Esophagus mucosa (tissue), 1 donor: ENCODE data around the gene OPA3. TPM values are rescaled to one million over a fixed set of nuclear protein-coding genes. Genes with fewer than 3 reads are reported as not detected.
"Not testable (repeated sequence)": the region's sequence is repeated elsewhere in the genome, so short reads cannot be mapped to it uniquely, and the experiment has no call there.

ENCODE experiments used
- ATAC-seq: fragments of 200-7000 bp; cut with Tn5 transposase; one replicate; pipeline ENCODE4 v1.9.1; 2020
- total RNA-seq: library from RNA; stranded (reverse); gene quantifications from one replicate; pipeline ENCODE4 v1.2.4, GENCODE V29; 2023
- donor health status: DM: yes; HTN: yes; CAD: no.

The OPA3 gene
- total RNA-seq, 1 donor from 2014 or later = 10.0 TPM

GRCh38 chr19:45518469-45518826, 66.2 kb downstream of the OPA3 start:
- no peak for ATAC-seq

- ATAC-seq = no peak
Measured at GRCh38 chr19:45517641-45518468, 66.7 kb downstream of the OPA3 start.

- no peak for ATAC-seq
Measured at GRCh38 chr19:45517238-45517637, 67.4 kb downstream of the OPA3 start.

DNA sequence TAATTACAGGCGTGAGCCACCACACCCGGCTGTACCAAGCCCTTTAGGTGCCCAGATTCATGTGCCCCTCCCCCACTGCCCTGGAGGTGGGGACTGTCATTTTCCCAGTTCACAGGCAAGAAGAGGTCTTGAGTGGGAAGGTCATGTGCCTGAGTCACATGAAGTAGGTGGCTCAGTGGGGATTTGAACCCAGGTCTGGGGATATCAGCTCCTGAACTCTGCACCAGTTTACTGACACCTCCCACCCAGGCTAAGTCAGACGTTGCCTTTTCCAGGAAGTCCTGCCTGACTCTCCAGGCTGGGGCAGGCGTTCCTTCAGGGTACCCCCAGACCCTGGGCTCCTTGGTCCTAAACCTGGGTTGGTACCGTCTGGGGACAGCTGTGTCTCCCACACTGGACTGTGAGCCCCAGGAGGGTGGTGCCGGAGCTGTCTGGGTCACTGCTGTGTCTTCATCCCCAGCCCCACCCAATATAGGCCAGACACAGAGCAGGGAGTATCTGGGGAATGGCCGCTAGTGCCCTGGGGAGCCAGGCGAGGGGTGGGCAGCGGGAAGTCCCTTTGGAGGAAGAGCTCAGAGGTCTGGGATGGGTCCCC, 68.7 kb downstream of the OPA3 start:
- peak; percentile 14 for ATAC-seq

DNA sequence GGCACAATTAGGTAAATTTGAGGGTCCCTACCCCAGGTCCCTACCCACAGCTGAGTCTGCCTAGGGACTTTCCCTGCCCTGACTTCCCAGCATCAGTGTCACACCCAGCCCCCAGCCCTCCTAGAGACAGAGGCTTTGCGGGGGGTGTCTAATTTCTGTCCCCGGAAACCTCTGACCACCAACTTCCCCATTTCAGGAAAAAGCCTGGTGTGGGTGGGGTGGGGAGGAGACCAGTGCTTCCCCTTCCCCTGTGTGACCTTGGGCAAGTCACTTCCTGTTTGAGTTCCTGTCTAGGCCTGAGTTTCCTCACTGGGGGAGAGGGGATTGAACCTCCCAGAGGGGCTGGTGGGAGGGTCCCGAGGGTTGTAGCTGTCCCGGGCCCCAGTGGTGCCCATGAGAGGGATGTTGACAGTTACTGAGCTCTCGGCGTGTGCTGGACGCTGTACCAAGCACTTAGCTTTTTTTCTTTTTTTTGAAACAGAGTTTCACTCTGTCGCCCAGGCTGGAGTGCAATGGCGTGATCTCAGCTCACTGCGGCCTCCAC, 69.4 kb downstream of the OPA3 start:
- ATAC-seq = peak; percentile 32

GRCh38 chr19:45514376-45515051, 70.1 kb downstream of the OPA3 start:
- peak; percentile 56 for ATAC-seq

DNA sequence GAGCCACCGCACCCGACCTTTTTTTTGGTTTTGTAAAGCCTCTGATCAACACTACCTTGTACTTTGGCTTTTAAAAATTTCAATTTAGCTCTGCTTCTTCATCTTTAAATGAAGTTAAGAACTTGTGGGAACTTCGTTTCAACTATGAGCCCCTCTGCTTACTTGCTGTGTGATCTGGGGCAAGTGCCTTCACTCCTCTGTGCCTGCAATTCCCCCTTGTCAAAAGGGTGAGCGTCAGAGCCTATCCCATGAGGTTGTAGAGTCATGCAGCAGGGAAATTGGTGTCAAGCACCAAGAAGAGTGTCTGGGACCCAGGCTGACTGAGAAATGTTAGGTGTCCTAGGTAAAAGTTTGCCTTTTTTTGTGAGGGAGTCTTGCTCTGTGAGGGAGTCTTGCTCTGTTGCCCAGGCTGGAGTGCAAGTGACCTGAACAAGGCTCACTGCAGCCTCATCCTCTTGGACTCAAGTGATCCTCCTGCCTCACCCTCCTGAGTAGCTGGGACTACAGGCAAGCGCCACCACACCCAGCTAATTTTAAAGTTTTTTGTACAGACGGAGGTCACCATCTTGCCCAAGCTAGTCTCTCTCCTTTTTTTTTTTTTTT, 71.6 kb downstream of the OPA3 start:
- no peak for ATAC-seq

GRCh38 chr19:45511074-45511473, 73.5 kb downstream of the OPA3 start:
- no peak for ATAC-seq

DNA sequence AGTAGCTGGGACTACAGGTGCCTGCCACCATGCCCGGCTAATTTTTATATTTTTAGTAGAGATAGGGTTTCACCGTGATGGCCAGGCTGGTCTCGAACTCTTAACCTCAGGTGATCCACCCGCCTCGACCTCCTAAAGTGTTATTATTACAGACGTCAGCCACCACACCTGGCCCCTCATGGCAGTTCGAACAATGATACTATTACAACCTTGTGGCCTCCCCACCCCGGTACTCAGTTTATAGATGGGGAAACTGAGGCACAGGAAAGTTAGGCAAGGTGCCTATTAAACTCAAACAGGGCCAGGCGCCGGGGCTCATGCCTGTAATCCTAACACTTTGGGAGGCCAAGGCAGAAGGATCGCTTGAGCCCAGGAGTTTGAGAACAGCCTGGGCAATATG, 74.2 kb downstream of the OPA3 start:
- ATAC-seq = not testable (repeated sequence)

DNA sequence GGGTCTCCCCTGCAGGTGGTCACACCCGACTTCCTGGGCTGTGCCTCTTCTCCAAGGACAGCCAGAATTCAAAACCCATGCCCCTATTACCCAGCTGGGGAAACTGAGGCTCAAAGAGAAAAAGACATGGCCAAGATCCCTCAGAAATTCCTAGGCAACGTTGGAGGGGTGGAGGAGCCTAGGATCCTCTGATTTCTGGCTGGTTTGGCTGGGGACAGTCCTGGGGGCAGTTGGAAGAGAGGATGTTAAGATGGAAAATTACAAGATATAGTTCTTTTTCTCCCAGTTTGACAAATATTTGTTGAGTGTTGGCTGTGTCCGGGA, 74.9 kb downstream of the OPA3 start:
- ATAC-seq = no peak

DNA sequence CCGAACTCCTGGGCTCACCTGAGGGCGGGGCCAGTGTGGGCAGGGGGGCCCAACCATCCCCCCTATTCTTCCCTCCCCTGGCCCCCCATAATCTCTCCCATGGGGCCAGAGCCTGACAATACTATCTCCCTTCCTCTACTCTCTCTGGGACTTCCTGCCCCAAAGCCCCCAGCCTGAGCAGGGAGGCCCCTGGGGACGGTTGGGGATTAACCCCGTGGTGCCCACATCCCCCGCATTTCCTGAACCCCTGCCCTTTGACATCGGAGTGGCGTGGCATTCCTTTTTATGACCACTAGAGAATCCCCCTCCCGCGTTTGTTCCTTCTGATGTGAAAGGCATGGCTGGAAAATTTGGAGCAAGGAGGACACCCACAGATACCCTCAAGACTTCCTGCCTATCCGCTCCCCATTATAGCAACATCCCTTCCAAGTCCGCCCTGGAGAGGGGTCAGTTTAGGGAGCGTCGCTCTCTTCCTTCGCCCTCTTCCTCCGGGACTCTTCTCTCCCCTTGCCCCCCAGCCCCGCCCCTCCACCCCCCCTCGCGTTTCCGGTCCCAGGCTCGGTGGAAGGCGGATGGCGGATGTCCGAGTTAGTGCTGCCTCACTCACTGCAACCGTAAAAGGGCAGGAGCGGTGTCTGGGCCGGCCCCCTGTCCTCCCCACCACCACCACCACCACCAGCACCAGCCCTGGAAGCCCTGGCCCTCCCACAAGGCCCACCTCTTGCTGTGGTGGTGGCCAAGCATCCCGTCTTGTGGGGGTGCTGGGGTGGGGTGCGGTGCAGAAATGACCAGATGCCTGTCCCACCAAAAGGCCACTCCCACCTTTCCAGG, 75.5 kb downstream of the OPA3 start:
- ATAC-seq = peak; percentile 0

GRCh38 chr19:45508417-45508860, 76.2 kb downstream of the OPA3 start:
- peak; percentile 3 for ATAC-seq

DNA sequence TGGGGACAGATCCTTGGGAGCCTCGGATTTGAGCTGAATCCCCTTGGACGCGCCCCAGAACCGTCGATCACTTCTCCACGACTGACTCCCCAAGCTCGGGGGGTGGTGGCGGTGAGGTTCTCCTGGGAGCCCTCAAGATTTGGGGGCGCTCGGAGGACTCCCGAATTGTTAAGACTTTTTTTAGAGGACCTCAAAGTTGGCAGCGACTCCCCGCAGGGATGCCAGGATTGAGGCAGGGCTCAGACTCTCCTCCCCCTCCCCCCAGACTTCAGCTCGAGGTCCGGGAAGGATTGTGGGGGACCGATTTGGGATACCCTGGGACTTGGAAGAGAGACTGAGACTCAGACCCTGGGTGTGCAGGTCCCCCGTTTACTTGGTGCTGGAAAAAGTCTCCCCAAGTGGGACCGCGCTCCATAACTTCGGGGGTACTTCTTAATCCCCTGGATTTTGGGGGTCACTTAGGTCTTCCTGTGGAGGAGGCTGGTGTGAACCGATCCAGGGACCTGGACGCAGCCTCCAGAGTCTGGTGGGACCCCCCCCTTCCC, 76.7 kb downstream of the OPA3 start:
- ATAC-seq = no peak

DNA sequence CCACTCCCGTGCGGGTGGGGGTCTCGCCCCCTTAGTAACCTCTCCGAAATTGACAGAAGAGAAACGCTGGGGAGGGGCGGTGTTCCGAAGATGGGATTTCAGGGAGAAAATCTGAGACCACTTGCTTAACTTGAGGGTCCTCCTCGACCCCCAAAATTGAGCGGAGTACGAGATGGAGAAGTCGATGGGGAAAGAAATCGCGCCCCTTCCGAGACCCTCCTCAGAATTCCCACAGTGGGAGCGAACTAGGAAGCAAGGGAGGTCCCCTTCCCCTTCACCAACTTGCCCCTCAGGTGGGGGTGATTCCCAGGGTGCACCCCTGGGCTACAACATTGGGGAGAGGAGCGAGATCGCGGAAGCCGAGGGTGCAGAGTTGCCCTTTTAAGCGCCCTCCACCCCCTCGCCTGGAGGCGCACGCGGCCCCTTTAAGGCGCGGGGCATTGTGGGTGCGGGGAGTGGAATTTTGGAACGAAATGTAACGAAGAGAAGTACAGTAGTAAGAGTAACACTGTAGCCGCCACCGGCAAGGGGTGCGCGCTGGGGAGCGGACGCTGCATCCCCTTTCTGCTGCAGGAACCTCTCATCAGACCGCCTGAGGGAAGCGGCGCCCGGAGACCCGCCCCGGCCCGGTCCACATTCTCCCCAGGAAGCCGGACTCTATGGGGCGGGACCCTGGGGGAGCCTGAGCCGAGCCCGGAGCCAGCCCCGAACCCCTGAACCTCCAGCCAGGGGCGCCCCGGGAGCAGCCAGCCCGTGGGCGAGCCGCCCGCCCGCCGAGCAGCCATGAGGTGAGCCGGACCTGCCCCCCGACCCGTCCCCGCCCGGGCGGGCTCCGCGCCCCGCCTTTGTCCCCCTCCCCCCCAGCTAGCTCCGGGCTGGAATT, 77.4 kb downstream of the OPA3 start, which contains the start of gene VASP:
TSS of gene VASP (plus strand) at position 491 of the 883 bp plus-strand sequence. CDS start at position 784, 293 bp downstream.
- peak; percentile 75 for ATAC-seq

- ATAC-seq = peak; percentile 87
Measured at GRCh38 chr19:45506246-45506988, 78.2 kb downstream of the OPA3 start.

DNA sequence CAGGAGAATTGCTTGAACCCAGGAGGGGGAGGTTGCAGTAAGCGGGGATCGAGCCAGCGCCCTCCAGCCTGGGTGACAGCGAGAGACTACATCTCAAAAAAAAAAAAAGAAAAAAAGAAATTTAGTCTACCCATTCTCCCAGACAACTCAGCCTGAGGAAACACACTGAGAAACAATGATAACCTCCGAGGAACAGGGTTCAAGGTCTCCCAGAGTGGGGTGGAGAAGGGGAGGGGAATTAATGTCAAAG, 78.7 kb downstream of the OPA3 start:
- no peak for ATAC-seq

DNA sequence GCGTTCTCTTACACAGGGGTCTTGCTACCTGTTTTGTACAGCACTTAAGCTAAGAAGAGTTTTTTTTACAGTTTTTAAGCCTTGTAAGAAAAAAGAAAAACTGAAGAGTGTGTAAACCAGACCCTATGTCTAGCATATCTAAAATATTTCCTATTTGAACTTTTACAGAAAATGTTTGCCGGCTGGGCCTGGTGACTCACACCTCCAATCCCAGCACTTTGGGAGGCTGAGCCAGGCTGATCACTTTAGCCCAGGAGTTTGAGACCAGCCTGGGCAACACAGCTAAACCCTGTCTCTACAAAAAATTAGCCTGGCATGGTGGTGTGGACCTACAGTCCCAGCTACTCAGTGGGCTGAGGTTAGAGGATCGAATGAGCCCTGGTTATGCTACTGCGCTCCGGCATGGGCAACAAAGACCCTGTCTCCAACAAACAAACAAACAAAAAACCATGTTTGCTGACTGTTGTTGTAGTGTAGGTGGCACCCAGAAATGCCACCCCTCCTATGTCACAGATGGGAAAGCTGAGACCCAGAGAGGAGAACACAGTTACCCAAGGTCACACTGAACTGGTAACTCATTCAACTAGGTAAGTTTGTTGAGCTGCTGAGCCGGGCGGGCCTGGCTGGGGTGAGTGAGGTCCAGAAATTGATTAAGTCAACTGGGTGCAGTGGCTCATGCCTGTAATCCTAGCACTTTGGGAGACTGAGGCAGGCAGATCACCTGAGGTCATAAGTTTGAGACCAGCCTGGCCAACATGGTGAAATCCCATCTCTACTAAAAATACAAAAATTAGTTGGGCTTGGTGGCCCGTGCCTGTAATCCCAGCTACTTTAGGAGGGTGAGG, 79.2 kb downstream of the OPA3 start:
- no peak for ATAC-seq

- ATAC-seq = no peak
Measured at GRCh38 chr19:45503909-45504308, 80.7 kb downstream of the OPA3 start.

GRCh38 chr19:45502111-45502510, 82.5 kb downstream of the OPA3 start:
- no peak for ATAC-seq

DNA sequence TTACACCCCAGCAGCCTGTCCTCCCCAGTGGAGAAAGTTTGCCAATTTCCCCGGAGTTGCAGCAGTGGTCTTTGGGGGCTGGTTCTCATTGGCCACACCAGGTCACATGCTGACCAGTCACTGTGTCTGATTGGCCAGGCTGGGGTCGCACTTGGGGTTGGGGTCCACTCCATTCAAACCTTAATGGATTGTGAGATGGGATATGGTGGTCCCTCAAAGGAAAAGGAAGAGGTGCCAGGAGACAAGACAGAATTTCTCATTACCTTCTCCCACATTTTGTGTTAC, 82.9 kb downstream of the OPA3 start:
- no peak for ATAC-seq
